A673 (cell line): ENCODE data around the gene ATP6V1A.

Source experiments
- CTCF ChIP-seq: fragments of 300-800, 200-600 bp; sonication (generic); conservative IDR thresholded peaks from 2 replicates; pipeline ENCODE4 v1.5.1; 2017; ENCODE audit warnings: low read depth, mild to moderate bottlenecking, antibody characterized with exemption, low read length, moderate library complexity, mixed read lengths
- EZH2 ChIP-seq: fragments of 200-600 bp; sonication (generic); IDR thresholded peaks from 2 replicates; pipeline ENCODE4 v1.6.1; 2017; ENCODE audit warnings: borderline replicate concordance, low read depth, mild to moderate bottlenecking, mixed read lengths, antibody characterized with exemption, low read length; ENCODE audit not compliant: poor library complexity, severe bottlenecking

- TF ChIP-seq CTCF (no peak), EZH2 (no peak)
Measured at GRCh38 chr3:113764698-113765097, 17.9 kb downstream of the ATP6V1A start.
